ENCODE results near the gene CDH22. TPM values are rescaled to one million over a fixed set of nuclear protein-coding genes. Genes with fewer than 3 reads are reported as not detected.

The CDH22 gene
- total and polyA plus RNA-seq, 2 donors from 2014 or later = 0.19 to 1.6 TPM

GRCh38 chr20:46196990-46197389 lies 111.3 kb downstream of the CDH22 start:
- no peak overlapping the region for H3K4me3 ChIP-seq (ENCODE audit: low read length in 3 of 3)
- H3K9ac ChIP-seq (ENCODE audit: low read length in 3 of 3) = no peak overlapping the region
- H3K27me3 ChIP-seq (ENCODE audit: control insufficient read depth, insufficient read depth, low read length) = peaks cover 7% of the 10 kb centered on the region
- no peak for TF ChIP-seq CTCF (IDR thresholded peaks at IDR 0.05; ENCODE audit: borderline replicate concordance, extremely low read depth, insufficient read depth)
- DNase-seq = no peak
- no peaks in the 10 kb centered on the region for H3K36me3 ChIP-seq (ENCODE audit: control insufficient read depth in 2 of 3, insufficient read depth in 3 of 3, low read length in 3 of 3)
- intact Hi-C loops (cut with DNase I) = no loop called here
- no peak overlapping the region for H3K27ac ChIP-seq (ENCODE audit: low read depth in 2 of 2, low read length in 2 of 2)
- no peaks in the 10 kb centered on the region for H3K9me3 ChIP-seq (ENCODE audit: control insufficient read depth in 2 of 3, insufficient read depth in 1 of 3, low read length in 3 of 3)
- H3K4me1 ChIP-seq (ENCODE audit: control insufficient read depth in 2 of 3, insufficient read depth in 2 of 3, low read depth in 1 of 3, low read length in 3 of 3) = no peaks in the 10 kb centered on the region
- no peak for FAIRE-seq

GRCh38 chr20:46195264-46196036 lies 112.8 kb downstream of the CDH22 start:
- TF ChIP-seq CTCF (IDR thresholded peaks at IDR 0.05; ENCODE audit: borderline replicate concordance, extremely low read depth, insufficient read depth) = no peak
- intact Hi-C loops (cut with DNase I) = no loop called here
- Histone ChIP-seq H3K27ac (ENCODE audit: low read depth in 2 of 2, low read length in 2 of 2) (no peak overlapping the region), H3K9me3 (ENCODE audit: control insufficient read depth in 2 of 3, insufficient read depth in 1 of 3, low read length in 3 of 3) (no peaks in the 10 kb centered on the region), H3K27me3 (ENCODE audit: control insufficient read depth, insufficient read depth, low read length) (peaks cover 3% of the 10 kb centered on the region), H3K36me3 (ENCODE audit: control insufficient read depth in 2 of 3, insufficient read depth in 3 of 3, low read length in 3 of 3) (no peaks in the 10 kb centered on the region), H3K9ac (ENCODE audit: low read length in 3 of 3) (no peak overlapping the region), H3K4me3 (ENCODE audit: low read length in 3 of 3) (no peak overlapping the region), H3K4me1 (ENCODE audit: control insufficient read depth in 2 of 3, insufficient read depth in 2 of 3, low read depth in 1 of 3, low read length in 3 of 3) (no peaks in the 10 kb centered on the region)
- no peak for DNase-seq
- FAIRE-seq = no peak

GRCh38 chr20:46194409-46194808 lies 113.9 kb downstream of the CDH22 start:
- H3K27me3 ChIP-seq (ENCODE audit: control insufficient read depth, insufficient read depth, low read length) = peaks cover 3% of the 10 kb centered on the region
- intact Hi-C loops (cut with DNase I) = no loop called here
- no peak for FAIRE-seq

More at GRCh38 chr20:46194409-46194808, 113.9 kb downstream of the CDH22 start:
- H3K4me3 ChIP-seq (ENCODE audit: low read length in 3 of 3) = no peak overlapping the region
- no peak overlapping the region for H3K27ac ChIP-seq (ENCODE audit: low read depth in 2 of 2, low read length in 2 of 2)
- no peak for TF ChIP-seq CTCF (IDR thresholded peaks at IDR 0.05; ENCODE audit: borderline replicate concordance, extremely low read depth, insufficient read depth)
- no peak for DNase-seq
- H3K9me3 ChIP-seq (ENCODE audit: control insufficient read depth in 2 of 3, insufficient read depth in 1 of 3, low read length in 3 of 3) = no peaks in the 10 kb centered on the region
- H3K9ac ChIP-seq (ENCODE audit: low read length in 3 of 3) = no peak overlapping the region
- no peaks in the 10 kb centered on the region for H3K4me1 ChIP-seq (ENCODE audit: control insufficient read depth in 2 of 3, insufficient read depth in 2 of 3, low read depth in 1 of 3, low read length in 3 of 3)
- no peaks in the 10 kb centered on the region for H3K36me3 ChIP-seq (ENCODE audit: control insufficient read depth in 2 of 3, insufficient read depth in 3 of 3, low read length in 3 of 3)
